Measurements from ENCODE around the gene GRK5. TPM values are rescaled to one million over a fixed set of nuclear protein-coding genes. Genes with fewer than 3 reads are reported as not detected.
"Not testable (repeated sequence)": the region's sequence is repeated elsewhere in the genome, so short reads cannot be mapped to it uniquely, and the experiment has no call there.

Gene GRK5
- total RNA-seq, 3 donors from 2014 or later (not counting 1 experiment from before 2014, with no cell fraction given) = 37.6 to 54.3 (median 47.9) TPM

DNA sequence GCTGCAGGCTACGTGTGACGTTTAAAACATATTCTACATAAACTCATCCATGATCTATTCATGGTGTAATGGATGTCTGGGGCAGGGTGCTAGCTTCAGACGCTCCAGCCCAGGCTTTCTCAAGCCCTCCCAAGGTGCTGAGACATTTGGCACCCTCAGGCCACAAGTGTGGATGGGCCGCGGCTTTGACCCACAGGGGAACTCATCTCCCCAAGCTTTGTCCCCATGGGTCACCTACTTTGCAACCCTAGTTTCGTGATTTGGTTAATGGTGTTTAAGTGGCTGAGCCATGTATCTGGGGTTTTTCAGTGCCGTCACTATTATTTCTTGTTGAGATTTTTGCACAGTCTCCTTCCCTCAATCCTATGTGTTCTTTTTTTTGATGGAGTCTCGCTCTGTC is 66.0 kb downstream of the GRK5 start:
- peaks cover 69% of the 10 kb centered on the region for H3K4me1 ChIP-seq (ENCODE audit: control insufficient read depth, insufficient read depth, low read length)
- no peak for DNase-seq
- H3K27ac ChIP-seq (ENCODE audit: low read length) = no peak overlapping the region
- Mint-ChIP-seq H3K27ac (peak overlapping the region; percentile 94 to 99), H3K4me1 (peaks cover 79 to 80% of the 10 kb centered on the region in 2 donors), H3K4me3 (peak overlapping the region; percentile 90), H3K27me3 (ENCODE audit: low read depth in 2 of 2) (no peaks in the 10 kb centered on the region), H3K36me3 (no peaks in the 10 kb centered on the region), H3K9me3 (no peaks in the 10 kb centered on the region)
- H3K9me3 ChIP-seq (ENCODE audit: control insufficient read depth, insufficient read depth, low read length) = no peaks in the 10 kb centered on the region
- no peak overlapping the region for H3K4me3 ChIP-seq (ENCODE audit: low read length)
- intact Hi-C loops (cut with micrococcal nuclease) = loop anchor here (5.0 kb wide), 1 partner anchor 454 kb away; the partner anchor contains the start of gene INPP5F
- WGBS (ENCODE audit: insufficient coverage) = 61% methylated on average over 6 of the region's 8 CpGs
- no peaks in the 10 kb centered on the region for H3K36me3 ChIP-seq (ENCODE audit: control insufficient read depth, insufficient read depth, low read length)
- TF ChIP-seq, protein P1, sequence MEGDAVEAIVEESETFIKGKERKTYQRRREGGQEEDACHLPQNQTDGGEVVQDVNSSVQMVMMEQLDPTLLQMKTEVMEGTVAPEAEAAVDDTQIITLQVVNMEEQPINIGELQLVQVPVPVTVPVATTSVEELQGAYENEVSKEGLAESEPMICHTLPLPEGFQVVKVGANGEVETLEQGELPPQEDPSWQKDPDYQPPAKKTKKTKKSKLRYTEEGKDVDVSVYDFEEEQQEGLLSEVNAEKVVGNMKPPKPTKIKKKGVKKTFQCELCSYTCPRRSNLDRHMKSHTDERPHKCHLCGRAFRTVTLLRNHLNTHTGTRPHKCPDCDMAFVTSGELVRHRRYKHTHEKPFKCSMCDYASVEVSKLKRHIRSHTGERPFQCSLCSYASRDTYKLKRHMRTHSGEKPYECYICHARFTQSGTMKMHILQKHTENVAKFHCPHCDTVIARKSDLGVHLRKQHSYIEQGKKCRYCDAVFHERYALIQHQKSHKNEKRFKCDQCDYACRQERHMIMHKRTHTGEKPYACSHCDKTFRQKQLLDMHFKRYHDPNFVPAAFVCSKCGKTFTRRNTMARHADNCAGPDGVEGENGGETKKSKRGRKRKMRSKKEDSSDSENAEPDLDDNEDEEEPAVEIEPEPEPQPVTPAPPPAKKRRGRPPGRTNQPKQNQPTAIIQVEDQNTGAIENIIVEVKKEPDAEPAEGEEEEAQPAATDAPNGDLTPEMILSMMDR (IDR thresholded peaks at IDR 0.05) = no peak
- peak in 1 of 3 donors; percentile 5 for ATAC-seq
- H3K27me3 ChIP-seq (ENCODE audit: control insufficient read depth, insufficient read depth, low read length) = no peaks in the 10 kb centered on the region

DNA sequence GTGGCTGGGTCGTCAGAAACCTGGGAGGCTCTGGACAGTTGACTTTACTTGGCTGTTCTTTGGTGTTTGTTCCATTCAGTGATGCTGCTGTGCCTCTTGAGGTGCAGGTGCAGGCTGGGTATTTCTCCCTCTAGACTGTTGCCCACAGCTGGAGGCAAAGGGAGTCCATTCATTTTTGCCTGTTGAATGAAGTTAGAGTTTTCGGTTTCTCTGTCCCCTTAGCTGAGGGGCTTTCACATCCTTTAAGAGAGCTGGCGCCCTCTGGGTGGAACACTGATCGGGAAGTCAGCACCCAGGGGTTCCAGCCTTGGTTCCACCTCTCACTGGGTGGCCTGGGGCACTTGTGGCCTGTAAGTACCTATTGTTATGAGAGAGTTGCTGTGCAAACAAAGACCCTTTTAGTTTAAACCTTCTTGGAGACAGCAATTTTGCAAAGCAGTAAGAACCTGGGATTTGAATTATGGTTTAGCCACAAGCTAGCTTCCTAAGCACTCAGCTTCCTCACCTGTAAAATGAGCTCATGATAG is 67.2 kb downstream of the GRK5 start:
- no peak overlapping the region for H3K4me3 ChIP-seq (ENCODE audit: low read length)
- Mint-ChIP-seq H3K27me3 (ENCODE audit: low read depth in 2 of 2) (no peaks in the 10 kb centered on the region), H3K4me1 (peaks cover 75 to 80% of the 10 kb centered on the region in 2 donors), H3K9me3 (no peaks in the 10 kb centered on the region), H3K36me3 (no peaks in the 10 kb centered on the region), H3K27ac (peak overlapping the region; percentile 94 to 99), H3K4me3 (no peak overlapping the region)
- ATAC-seq (no peak), DNase-seq (no peak)
- H3K27me3 ChIP-seq (ENCODE audit: control insufficient read depth, insufficient read depth, low read length) = no peaks in the 10 kb centered on the region
- intact Hi-C loops (cut with micrococcal nuclease) = loop anchor here (5.0 kb wide), 1 partner anchor 453 kb away; the partner anchor contains the start of gene INPP5F
- TF ChIP-seq, protein P1 (IDR thresholded peaks at IDR 0.05) = no peak
- H3K9me3 ChIP-seq (ENCODE audit: control insufficient read depth, insufficient read depth, low read length) = no peaks in the 10 kb centered on the region
- WGBS (ENCODE audit: insufficient coverage) = 95% methylated on average over 4 of the region's 4 CpGs
- H3K27ac ChIP-seq (ENCODE audit: low read length) = no peak overlapping the region
- peaks cover 57% of the 10 kb centered on the region for H3K4me1 ChIP-seq (ENCODE audit: control insufficient read depth, insufficient read depth, low read length)
- H3K36me3 ChIP-seq (ENCODE audit: control insufficient read depth, insufficient read depth, low read length) = no peaks in the 10 kb centered on the region

DNA sequence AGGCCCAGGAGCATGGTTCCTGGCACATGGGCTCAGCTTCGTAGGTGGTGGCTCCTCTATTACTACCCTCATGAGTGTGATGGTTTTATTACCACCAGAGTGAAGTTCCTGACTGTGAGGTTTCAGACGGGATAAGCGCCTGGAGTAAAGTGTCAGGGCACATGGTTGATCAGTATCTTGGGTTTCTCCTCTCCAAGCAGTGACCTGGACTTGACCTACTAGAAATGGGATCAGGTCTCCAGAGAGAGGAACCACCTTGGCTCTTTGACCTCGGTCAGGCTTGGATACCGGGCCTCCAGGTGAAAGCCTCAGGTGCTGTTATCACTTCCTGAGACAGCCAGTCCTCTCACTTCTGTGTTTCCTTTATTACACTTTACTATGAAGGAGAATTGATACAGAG is 67.7 kb downstream of the GRK5 start:
- H3K9me3 ChIP-seq (ENCODE audit: control insufficient read depth, insufficient read depth, low read length) = no peaks in the 10 kb centered on the region
- Mint-ChIP-seq H3K9me3 (no peaks in the 10 kb centered on the region), H3K27ac (peak overlapping the region in 1 of 2 donors; percentile 31), H3K4me1 (peaks cover 71 to 76% of the 10 kb centered on the region in 2 donors), H3K36me3 (no peaks in the 10 kb centered on the region), H3K4me3 (no peak overlapping the region), H3K27me3 (ENCODE audit: low read depth in 2 of 2) (no peaks in the 10 kb centered on the region)
- H3K36me3 ChIP-seq (ENCODE audit: control insufficient read depth, insufficient read depth, low read length) = no peaks in the 10 kb centered on the region
- peaks cover 52% of the 10 kb centered on the region for H3K4me1 ChIP-seq (ENCODE audit: control insufficient read depth, insufficient read depth, low read length)
- WGBS (ENCODE audit: insufficient coverage) = 86% methylated on average over 4 of the region's 5 CpGs
- ATAC-seq (no peak), DNase-seq (no peak)
- intact Hi-C loops (cut with micrococcal nuclease) = no loop called here
- no peak overlapping the region for H3K27ac ChIP-seq (ENCODE audit: low read length)
- no peak overlapping the region for H3K4me3 ChIP-seq (ENCODE audit: low read length)
- no peaks in the 10 kb centered on the region for H3K27me3 ChIP-seq (ENCODE audit: control insufficient read depth, insufficient read depth, low read length)
- TF ChIP-seq, protein P1 (IDR thresholded peaks at IDR 0.05) = no peak

DNA sequence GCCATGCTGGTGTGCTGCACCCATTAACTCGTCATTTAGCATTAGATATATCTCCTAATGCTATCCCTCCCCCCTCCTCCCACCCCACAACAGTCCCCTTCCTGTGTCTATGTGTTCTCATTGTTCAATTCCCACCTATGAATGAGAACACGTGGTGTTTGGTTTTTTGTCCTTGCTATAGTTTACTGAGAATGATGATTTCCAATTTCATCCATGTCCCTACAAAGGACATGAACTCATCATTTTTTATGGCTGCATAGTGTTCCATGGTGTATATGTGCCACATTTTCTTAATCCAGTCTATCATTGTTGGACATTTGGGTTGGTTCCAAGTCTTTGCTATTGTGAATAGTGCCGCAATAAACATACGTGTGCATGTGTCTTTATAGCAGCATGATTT is 68.8 kb downstream of the GRK5 start:
- H3K4me1 Mint-ChIP-seq = peaks cover 67% of the 10 kb centered on the region in 2 donors
- H3K27me3 ChIP-seq (ENCODE audit: control insufficient read depth, insufficient read depth, low read length); H3K36me3 Mint-ChIP-seq; H3K4me3 ChIP-seq (ENCODE audit: low read length); H3K9me3 ChIP-seq (ENCODE audit: control insufficient read depth, insufficient read depth, low read length); intact Hi-C loops (cut with micrococcal nuclease); H3K27ac Mint-ChIP-seq; DNase-seq; H3K9me3 Mint-ChIP-seq; H3K4me3 Mint-ChIP-seq; H3K27ac ChIP-seq (ENCODE audit: low read length); H3K36me3 ChIP-seq (ENCODE audit: control insufficient read depth, insufficient read depth, low read length); ATAC-seq; H3K27me3 Mint-ChIP-seq (ENCODE audit: low read depth in 2 of 2): not testable (repeated sequence)
- whole genome bisulfite sequencing (ENCODE audit: insufficient coverage) = no CpG with 5 or more reads among the region's 4 CpGs
- H3K4me1 ChIP-seq (ENCODE audit: control insufficient read depth, insufficient read depth, low read length) = peaks cover 41% of the 10 kb centered on the region

Data from natural killer cell (primary cell).